GM10847 (cell line): ENCODE results near the gene SPATA33.

Source experiments
- POLR2A ChIP-seq: IDR thresholded peaks from 2 replicates; pipeline ENCODE4 v1.6.1; 2011; ENCODE audit not compliant: insufficient read length; ENCODE audit errors: extremely low read depth

Gene SPATA33

GRCh38 chr16:89709716-89710432 is 52.2 kb downstream of the SPATA33 start:
- no peak for TF ChIP-seq POLR2A

- TF ChIP-seq POLR2A, result no peak
Measured at GRCh38 chr16:89710709-89711564, 53.3 kb downstream of the SPATA33 start.

- peak; percentile 56 for TF ChIP-seq POLR2A
Measured at GRCh38 chr16:89711601-89712273, 54.1 kb downstream of the SPATA33 start.

GRCh38 chr16:89712274-89712781 is 54.7 kb downstream of the SPATA33 start:
- TF ChIP-seq POLR2A, result no peak

GRCh38 chr16:89716493-89716892 is 58.9 kb downstream of the SPATA33 start:
- no peak for TF ChIP-seq POLR2A

- no peak for TF ChIP-seq POLR2A
Measured at GRCh38 chr16:89716916-89717687, 59.5 kb downstream of the SPATA33 start.

GRCh38 chr16:89717688-89718505 is 60.3 kb downstream of the SPATA33 start:
- no peak for TF ChIP-seq POLR2A
